DOHH2 (cell line): Measurements from ENCODE around the gene ST7.

Experiments
- EZH2phosphoT487 ChIP-seq: fragments of 200-600 bp; sonication (generic); IDR thresholded peaks from 2 replicates; pipeline ENCODE4 v1.6.1; 2017; ENCODE audit warnings: borderline replicate concordance, mild to moderate bottlenecking, antibody characterized with exemption, low read length, moderate library complexity, mixed read lengths
- TF ChIP-seq, protein P1 (sequence below): fragments of 200-600 bp; sonication (generic); IDR thresholded peaks from one replicate; pipeline ENCODE4 v1.5.1; 2014; ENCODE audit warnings: antibody characterized with exemption, mild to moderate bottlenecking, low read depth, low read length; ENCODE audit not compliant: poor library complexity, severe bottlenecking

DNA sequence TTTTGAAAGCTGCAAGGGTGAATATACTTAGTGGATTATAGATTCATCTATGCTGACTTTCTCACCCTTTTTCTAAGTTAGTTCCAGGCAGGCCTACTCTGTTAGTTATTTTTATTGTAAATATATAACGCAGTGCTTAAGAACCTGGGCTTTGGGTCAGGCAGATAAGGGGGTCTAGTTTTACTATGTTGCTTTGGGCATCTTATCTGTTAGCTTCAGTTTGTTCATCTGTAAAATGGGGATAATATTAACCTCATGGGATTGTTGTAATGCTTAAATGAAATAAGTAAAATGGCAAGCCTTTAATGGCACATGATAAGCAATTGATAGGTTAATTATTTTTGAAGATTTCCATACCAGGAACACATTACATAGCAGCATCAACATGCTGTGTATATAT is 79.5 kb downstream of the ST7 start:
- TF ChIP-seq, protein P1, sequence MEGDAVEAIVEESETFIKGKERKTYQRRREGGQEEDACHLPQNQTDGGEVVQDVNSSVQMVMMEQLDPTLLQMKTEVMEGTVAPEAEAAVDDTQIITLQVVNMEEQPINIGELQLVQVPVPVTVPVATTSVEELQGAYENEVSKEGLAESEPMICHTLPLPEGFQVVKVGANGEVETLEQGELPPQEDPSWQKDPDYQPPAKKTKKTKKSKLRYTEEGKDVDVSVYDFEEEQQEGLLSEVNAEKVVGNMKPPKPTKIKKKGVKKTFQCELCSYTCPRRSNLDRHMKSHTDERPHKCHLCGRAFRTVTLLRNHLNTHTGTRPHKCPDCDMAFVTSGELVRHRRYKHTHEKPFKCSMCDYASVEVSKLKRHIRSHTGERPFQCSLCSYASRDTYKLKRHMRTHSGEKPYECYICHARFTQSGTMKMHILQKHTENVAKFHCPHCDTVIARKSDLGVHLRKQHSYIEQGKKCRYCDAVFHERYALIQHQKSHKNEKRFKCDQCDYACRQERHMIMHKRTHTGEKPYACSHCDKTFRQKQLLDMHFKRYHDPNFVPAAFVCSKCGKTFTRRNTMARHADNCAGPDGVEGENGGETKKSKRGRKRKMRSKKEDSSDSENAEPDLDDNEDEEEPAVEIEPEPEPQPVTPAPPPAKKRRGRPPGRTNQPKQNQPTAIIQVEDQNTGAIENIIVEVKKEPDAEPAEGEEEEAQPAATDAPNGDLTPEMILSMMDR = no peak
- no peak for TF ChIP-seq EZH2phosphoT487
